IPS-15b (cell line): ENCODE measurements around the gene RAB13.
"Not testable (repeated sequence)": the region's sequence is repeated elsewhere in the genome, so short reads cannot be mapped to it uniquely, and the experiment has no call there.

ENCODE experiments used
- H3K27me3 ChIP-seq: one replicate; pipeline ENCODE4 v1.6.1; 2013; ENCODE audit warnings: low read length; ENCODE audit not compliant: control insufficient read depth, insufficient read depth
- H3K36me3 ChIP-seq: one replicate; pipeline ENCODE4 v1.6.1; 2013; ENCODE audit warnings: low read length; ENCODE audit not compliant: control insufficient read depth, insufficient read depth
- H3K4me1 ChIP-seq: one replicate; pipeline ENCODE4 v1.6.1; 2013; ENCODE audit warnings: mild to moderate bottlenecking, low read length; ENCODE audit not compliant: control insufficient read depth, insufficient read depth
- H3K4me3 ChIP-seq: one replicate; pipeline ENCODE4 v1.5.1; 2013; ENCODE audit warnings: low read depth, low read length
- H3K9ac ChIP-seq: one replicate; pipeline ENCODE4 v1.6.1; 2013; ENCODE audit warnings: low read depth, mild to moderate bottlenecking, low read length
- H3K9me3 ChIP-seq: one replicate; pipeline ENCODE4 v1.6.1; 2013; ENCODE audit warnings: mild to moderate bottlenecking, low read length; ENCODE audit not compliant: control insufficient read depth, insufficient read depth

The RAB13 gene

GRCh38 chr1:153985941-153986761 is at the start of gene RAB13:
RAB13 (minus strand) TSS chr1:153986339; CDS start chr1:153986236, 103 bp downstream.
- peak within 1 kb of the TSS; percentile 68 for H3K4me3 ChIP-seq
- H3K27me3 ChIP-seq = no peaks in the 10 kb centered on the region
- H3K36me3 ChIP-seq = peaks cover 19% of the 10 kb centered on the region
- H3K9ac ChIP-seq = peak within 1 kb of the TSS; percentile 95
- peaks cover 14% of the 10 kb centered on the region for H3K4me1 ChIP-seq
- no peaks in the 10 kb centered on the region for H3K9me3 ChIP-seq

- not testable (repeated sequence) for H3K27me3 ChIP-seq, H3K4me1 ChIP-seq, H3K9ac ChIP-seq, H3K36me3 ChIP-seq, H3K4me3 ChIP-seq, H3K9me3 ChIP-seq
Observed at GRCh38 chr1:154033697-154034096, 47.6 kb upstream of the RAB13 start.

GRCh38 chr1:154019940-154020339 is 33.8 kb upstream of the RAB13 start:
- no peaks in the 10 kb centered on the region for H3K4me1 ChIP-seq
- H3K9me3 ChIP-seq = no peaks in the 10 kb centered on the region
- H3K27me3 ChIP-seq = no peaks in the 10 kb centered on the region
- H3K9ac ChIP-seq = no peak overlapping the region
- H3K4me3 ChIP-seq = no peak overlapping the region
- no peaks in the 10 kb centered on the region for H3K36me3 ChIP-seq

GRCh38 chr1:154019269-154019668 is 33.1 kb upstream of the RAB13 start:
- no peaks in the 10 kb centered on the region for H3K27me3 ChIP-seq

GRCh38 chr1:154014154-154014907 is 28.2 kb upstream of the RAB13 start:
- no peak overlapping the region for H3K4me3 ChIP-seq
- H3K36me3 ChIP-seq = no peaks in the 10 kb centered on the region
- H3K27me3 ChIP-seq = no peaks in the 10 kb centered on the region
- H3K4me1 ChIP-seq = no peaks in the 10 kb centered on the region
- H3K9ac ChIP-seq = no peak overlapping the region
- no peaks in the 10 kb centered on the region for H3K9me3 ChIP-seq

More at GRCh38 chr1:154019269-154019668, 33.1 kb upstream of the RAB13 start:
- Histone ChIP-seq H3K9me3 (no peaks in the 10 kb centered on the region), H3K36me3 (no peaks in the 10 kb centered on the region), H3K4me1 (no peaks in the 10 kb centered on the region), H3K4me3 (no peak overlapping the region), H3K9ac (no peak overlapping the region)

GRCh38 chr1:154012543-154012942 is 26.4 kb upstream of the RAB13 start:
- H3K9ac ChIP-seq, H3K9me3 ChIP-seq, H3K36me3 ChIP-seq, H3K4me3 ChIP-seq, H3K4me1 ChIP-seq, H3K27me3 ChIP-seq: not testable (repeated sequence)

- Histone ChIP-seq H3K9me3 (no peaks in the 10 kb centered on the region), H3K4me1 (no peaks in the 10 kb centered on the region), H3K4me3 (no peak overlapping the region), H3K36me3 (no peaks in the 10 kb centered on the region), H3K9ac (no peak overlapping the region), H3K27me3 (no peaks in the 10 kb centered on the region)
Observed at GRCh38 chr1:154012129-154012528, 26.0 kb upstream of the RAB13 start.

GRCh38 chr1:154006136-154006535 is 20.0 kb upstream of the RAB13 start:
- Histone ChIP-seq H3K27me3 (no peaks in the 10 kb centered on the region), H3K36me3 (no peaks in the 10 kb centered on the region), H3K4me1 (no peaks in the 10 kb centered on the region), H3K4me3 (no peak overlapping the region), H3K9ac (no peak overlapping the region), H3K9me3 (no peaks in the 10 kb centered on the region)

GRCh38 chr1:154000420-154000819 is 14.3 kb upstream of the RAB13 start:
- H3K27me3 ChIP-seq = no peaks in the 10 kb centered on the region
- no peaks in the 10 kb centered on the region for H3K36me3 ChIP-seq
- H3K9me3 ChIP-seq = no peaks in the 10 kb centered on the region
- no peak overlapping the region for H3K9ac ChIP-seq
- H3K4me1 ChIP-seq = no peaks in the 10 kb centered on the region
- H3K4me3 ChIP-seq = no peak overlapping the region

GRCh38 chr1:153996882-153997281 is 10.7 kb upstream of the RAB13 start:
- not testable (repeated sequence) for H3K9me3 ChIP-seq, H3K4me3 ChIP-seq, H3K9ac ChIP-seq, H3K27me3 ChIP-seq, H3K4me1 ChIP-seq
- H3K36me3 ChIP-seq = peaks cover 17% of the 10 kb centered on the region

- H3K36me3 ChIP-seq = peaks cover 20% of the 10 kb centered on the region
- H3K4me3 ChIP-seq = no peak overlapping the region
- H3K4me1 ChIP-seq = no peaks in the 10 kb centered on the region
- H3K9me3 ChIP-seq = no peaks in the 10 kb centered on the region
- H3K27me3 ChIP-seq = no peaks in the 10 kb centered on the region
- H3K9ac ChIP-seq = no peak overlapping the region
Observed at GRCh38 chr1:153995640-153996039, 9.5 kb upstream of the RAB13 start.

- Histone ChIP-seq H3K4me3 (no peak overlapping the region), H3K4me1 (no peaks in the 10 kb centered on the region), H3K27me3 (no peaks in the 10 kb centered on the region), H3K36me3 (peaks cover 20% of the 10 kb centered on the region), H3K9me3 (no peaks in the 10 kb centered on the region), H3K9ac (no peak overlapping the region)
Observed at GRCh38 chr1:153995202-153995601, 9.1 kb upstream of the RAB13 start.
